Urinary bladder (tissue), 4 donors: ENCODE data around the gene SNRPB2. TPM values are rescaled to one million over a fixed set of nuclear protein-coding genes. Genes with fewer than 3 reads are reported as not detected.

Experiments used
- DNase-seq: peaks from one replicate; pipeline ENCODE4 v3.0.0-alpha.2; 2015; ENCODE audit errors: extremely low spot score
- H3K27ac ChIP-seq: one replicate; pipeline ENCODE4 v1.5.1; 2013; ENCODE audit warnings: low read depth, mild to moderate bottlenecking, moderate library complexity
- H3K36me3 ChIP-seq: one replicate; pipeline ENCODE4 v1.6.1; 2013; ENCODE audit warnings: mild to moderate bottlenecking, moderate library complexity; ENCODE audit not compliant: insufficient read depth
- H3K4me1 ChIP-seq: one replicate; pipeline ENCODE4 v1.6.1; 2013; ENCODE audit warnings: mild to moderate bottlenecking, moderate library complexity; ENCODE audit not compliant: insufficient read depth
- H3K4me3 ChIP-seq: one replicate; pipeline ENCODE4 v1.5.1; 2013; ENCODE audit warnings: low read depth, low read length
- WGBS: extraction: QIAGEN DNeasy Blood & Tissue Kit; methylation state at CpG from one replicate; pipeline ENCODE4 v1.1.7; 2013; 5-methylcytosine and 5-hydroxymethylcytosine counted together
- polyA plus RNA-seq: library from polyadenylated mRNA; stranded (reverse); fragments of 200-250 nt; gene quantifications from one replicate; pipeline ENCODE4 v1.2.3, GENCODE V29; 2013
- total RNA-seq: library from RNA; depleted of rRNA; stranded (reverse); fragments of >200 nt; gene quantifications from one replicate; pipeline ENCODE4 v1.2.3, GENCODE V29; 2014
- donor health status: healthy with polysubstance abuse.
- donor health status: healthy.

The SNRPB2 gene
- total RNA-seq = 68.3 TPM
- 59.8 TPM for polyA plus RNA-seq

DNA sequence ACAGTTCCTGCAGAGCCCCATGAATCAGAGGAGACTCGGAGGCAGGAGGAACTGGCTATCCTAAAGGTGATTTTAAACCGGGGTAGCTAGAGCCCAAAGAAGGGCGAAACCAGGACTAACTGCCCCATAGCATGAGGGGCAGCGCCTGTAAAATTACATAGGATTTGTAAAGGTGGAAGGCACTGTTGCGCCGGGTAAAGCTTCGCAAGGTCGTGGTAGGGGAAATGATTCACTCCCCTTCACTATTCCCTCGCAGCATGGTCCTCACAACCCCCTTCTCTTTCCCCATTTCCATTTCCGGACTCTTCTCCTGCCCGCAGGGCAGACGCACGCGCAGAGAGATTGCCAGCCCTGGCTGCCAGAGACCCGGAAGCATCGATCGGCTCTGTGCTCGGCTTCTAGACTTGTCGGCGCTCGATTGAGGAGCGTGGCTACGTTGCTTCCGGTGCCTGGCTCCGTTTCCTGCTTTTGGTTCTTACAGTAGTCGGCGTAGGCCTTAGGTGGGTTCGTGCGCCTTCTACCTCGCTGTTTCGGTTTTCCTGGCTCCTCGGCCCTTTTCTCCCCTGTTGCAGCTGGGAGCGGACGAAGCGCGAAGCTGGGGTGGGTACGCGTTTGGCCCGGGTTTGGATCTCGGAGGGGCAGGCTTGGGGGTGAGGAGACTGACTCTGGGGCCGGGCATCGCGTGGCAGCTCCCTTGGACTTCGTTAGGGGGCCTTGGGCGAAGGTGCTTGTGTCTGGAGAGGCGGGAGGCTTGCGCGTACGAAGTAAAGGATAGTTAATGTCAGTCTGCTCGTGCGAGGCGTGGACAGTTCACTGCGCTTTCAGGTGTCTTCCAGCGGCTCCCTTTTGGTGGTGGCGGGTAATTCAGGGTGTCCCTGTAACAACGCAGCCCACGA is at the start of gene SNRPB2:
TSS of gene SNRPB2 (plus strand) at position 462 of the 896 bp plus-strand sequence. CDS start 1,677 bp downstream, outside the sequence.
- H3K4me1 ChIP-seq = no peaks in the 10 kb centered on the region
- no peaks in the 10 kb centered on the region for H3K36me3 ChIP-seq
- WGBS = 4% methylated on average over 57 of the region's 57 CpGs
- H3K4me3 ChIP-seq = peak within 1 kb of the TSS; percentile 92
- DNase-seq = peak; percentile 92
- peak within 1 kb of the TSS; percentile 55 for H3K27ac ChIP-seq

DNA sequence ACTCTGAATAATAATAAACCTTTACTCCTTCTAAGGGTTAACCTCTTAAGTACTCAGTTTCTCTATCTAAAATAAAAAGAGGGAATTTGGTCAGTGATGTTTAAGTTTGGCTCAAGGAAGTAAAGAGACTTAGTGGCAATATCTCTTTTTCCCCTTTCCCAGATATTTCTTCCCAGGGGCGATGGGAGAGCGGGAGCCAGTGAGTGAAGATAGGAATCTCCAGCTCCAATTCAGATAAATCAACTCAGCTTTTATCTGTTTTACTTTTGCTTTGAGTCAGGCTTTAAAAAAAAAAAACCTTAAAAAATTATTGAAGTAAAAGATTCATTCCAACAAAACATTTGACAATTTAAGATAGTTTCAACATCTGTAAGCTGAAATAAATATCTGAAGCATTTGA is 45.4 kb upstream of the SNRPB2 start:
- WGBS = 62% methylated on average over 2 of the region's 2 CpGs
- Histone ChIP-seq H3K36me3 (no peaks in the 10 kb centered on the region), H3K27ac (no peak overlapping the region), H3K4me3 (no peak overlapping the region), H3K4me1 (no peaks in the 10 kb centered on the region)
- no peak for DNase-seq

DNA sequence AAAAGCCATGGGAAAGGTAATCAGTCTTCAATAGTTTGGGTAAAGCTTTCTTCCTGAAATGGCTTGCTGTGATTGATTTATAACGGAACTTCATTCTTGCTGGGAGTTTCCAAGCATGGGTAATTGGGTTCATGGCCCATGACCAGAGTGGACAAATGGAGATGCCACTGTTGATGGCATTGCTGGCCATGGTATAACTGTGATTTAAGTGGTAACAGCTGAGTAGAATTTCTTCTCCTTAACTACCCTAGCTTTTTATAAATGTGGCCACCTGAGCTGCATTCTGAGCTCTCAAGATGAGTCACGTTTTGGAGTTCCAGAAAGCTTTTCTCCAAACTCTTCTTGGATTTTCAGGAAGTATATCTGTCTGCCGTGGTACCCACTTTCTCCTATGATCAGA is 39.9 kb upstream of the SNRPB2 start:
- no peak for DNase-seq
- Histone ChIP-seq H3K36me3 (no peaks in the 10 kb centered on the region), H3K27ac (no peak overlapping the region), H3K4me3 (no peak overlapping the region), H3K4me1 (no peaks in the 10 kb centered on the region)
- 58% methylated on average over 3 of the region's 3 CpGs for WGBS

DNA sequence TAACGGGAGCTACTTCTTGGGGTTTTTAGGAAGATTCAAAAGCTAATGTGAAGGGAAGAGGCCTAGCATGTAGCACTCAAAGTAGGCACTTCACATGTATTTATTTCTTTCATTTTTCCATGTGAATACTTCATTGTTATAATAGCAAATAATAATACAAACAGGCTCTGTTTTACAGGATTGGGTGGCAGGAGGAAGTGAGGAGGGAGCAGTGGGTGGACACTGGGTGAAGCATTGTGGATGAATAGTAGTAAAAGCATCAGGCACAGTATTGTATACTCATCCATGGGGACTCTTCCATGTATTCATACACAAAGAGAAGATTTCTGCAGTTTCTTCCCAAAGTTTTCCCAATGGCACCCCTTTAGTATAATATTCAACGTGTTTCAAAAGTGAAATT is 38.4 kb upstream of the SNRPB2 start:
- Histone ChIP-seq H3K4me3 (no peak overlapping the region), H3K27ac (no peak overlapping the region), H3K36me3 (no peaks in the 10 kb centered on the region), H3K4me1 (no peaks in the 10 kb centered on the region)
- no peak for DNase-seq
- WGBS = 81% methylated on average over 2 of the region's 2 CpGs

DNA sequence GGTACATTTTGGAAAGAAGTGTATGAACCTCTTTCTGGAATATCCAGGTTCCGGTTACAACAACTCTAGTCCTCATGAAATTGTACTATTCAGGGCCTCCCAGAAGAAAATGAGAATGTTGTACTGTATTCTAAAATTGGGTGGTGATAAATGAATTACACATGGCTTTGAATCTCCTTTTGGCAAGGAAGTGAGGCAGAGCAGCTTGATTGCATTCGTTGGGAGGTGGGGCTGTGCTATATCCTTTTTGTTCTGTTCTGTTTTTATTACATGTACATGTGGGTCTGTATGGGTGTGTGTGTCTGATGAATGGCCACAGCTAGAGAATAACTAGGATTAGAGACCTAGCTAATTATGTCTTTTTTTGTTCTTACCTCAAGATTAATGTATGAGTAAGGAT is 37.8 kb upstream of the SNRPB2 start:
- Histone ChIP-seq H3K27ac (no peak overlapping the region), H3K4me1 (no peaks in the 10 kb centered on the region), H3K36me3 (no peaks in the 10 kb centered on the region), H3K4me3 (no peak overlapping the region)
- WGBS = 36% methylated on average over 2 of the region's 2 CpGs
- DNase-seq = no peak

- DNase-seq = no peak
- Histone ChIP-seq H3K4me3 (no peak overlapping the region), H3K36me3 (no peaks in the 10 kb centered on the region), H3K4me1 (no peaks in the 10 kb centered on the region), H3K27ac (no peak overlapping the region)
Measured at GRCh38 chr20:16692442-16692841, 37.4 kb upstream of the SNRPB2 start.

DNA sequence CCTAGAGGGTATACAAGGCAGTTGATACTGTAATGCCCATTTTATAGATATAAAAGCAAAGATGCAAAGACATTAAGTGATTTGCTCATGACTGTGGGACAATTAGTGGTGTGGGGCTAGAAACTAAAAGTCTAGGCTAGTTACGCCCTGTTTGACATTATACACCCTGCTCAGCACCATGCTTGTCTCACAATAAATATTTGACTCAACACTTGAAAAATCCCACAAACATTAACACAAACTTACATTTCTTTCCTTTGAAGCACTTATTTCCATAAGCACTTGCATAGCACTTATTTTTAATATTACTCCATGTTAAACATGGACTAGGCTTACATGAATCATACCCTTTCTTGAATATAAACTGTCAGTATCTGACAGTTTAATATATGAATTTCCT is 36.5 kb upstream of the SNRPB2 start:
- H3K4me3 ChIP-seq = no peak overlapping the region
- DNase-seq = no peak
- 90% methylated on average over 1 of the region's 1 CpG for WGBS
- no peaks in the 10 kb centered on the region for H3K36me3 ChIP-seq
- H3K27ac ChIP-seq = no peak overlapping the region
- H3K4me1 ChIP-seq = no peaks in the 10 kb centered on the region

DNA sequence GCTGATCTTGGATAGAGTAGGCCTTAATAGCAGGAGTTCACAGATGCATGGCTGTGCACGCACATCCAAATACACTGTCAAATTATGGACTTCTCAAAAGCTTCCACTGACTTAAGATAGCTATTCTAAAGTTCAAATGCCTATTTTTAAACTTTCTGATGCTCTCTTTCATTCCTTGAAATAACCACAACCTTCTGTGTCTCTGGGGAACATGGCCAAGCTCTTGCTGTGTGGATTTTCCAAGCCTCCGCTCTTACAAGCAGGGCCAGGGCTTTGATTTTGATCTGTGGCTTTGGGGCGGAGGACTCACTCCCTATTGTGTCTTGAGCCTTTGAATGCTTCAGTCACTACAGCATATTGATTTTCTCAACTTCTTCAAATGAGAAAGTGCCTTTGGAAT is 35.7 kb upstream of the SNRPB2 start:
- DNase-seq = no peak
- Histone ChIP-seq H3K36me3 (no peaks in the 10 kb centered on the region), H3K4me1 (no peaks in the 10 kb centered on the region), H3K27ac (no peak overlapping the region), H3K4me3 (no peak overlapping the region)
- WGBS = 73% methylated on average over 3 of the region's 3 CpGs

DNA sequence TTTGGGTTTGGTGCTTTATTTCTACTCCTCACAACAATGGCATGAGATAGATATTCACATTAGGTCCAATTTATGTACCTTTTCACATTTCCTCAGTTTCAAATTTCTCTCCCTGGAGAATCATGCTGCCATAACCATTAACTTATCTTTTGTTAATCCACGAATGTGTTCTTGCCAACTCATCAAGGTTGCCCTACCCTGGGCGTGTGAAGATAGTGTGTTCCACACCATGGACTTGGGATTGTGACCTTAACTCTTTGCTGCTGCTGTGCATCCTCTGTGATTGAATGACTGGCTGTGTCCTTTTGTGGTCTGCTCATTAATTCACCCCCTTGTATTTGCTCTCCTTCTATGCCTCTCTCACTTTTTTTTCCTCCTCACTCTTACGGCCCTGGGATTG is 34.2 kb upstream of the SNRPB2 start:
- no peak overlapping the region for H3K4me3 ChIP-seq
- no peak overlapping the region for H3K27ac ChIP-seq
- no peak for DNase-seq
- H3K4me1 ChIP-seq = no peaks in the 10 kb centered on the region
- no peaks in the 10 kb centered on the region for H3K36me3 ChIP-seq
- WGBS = 76% methylated on average over 3 of the region's 3 CpGs

- 60% methylated on average over 4 of the region's 4 CpGs for WGBS
- Histone ChIP-seq H3K4me1 (no peaks in the 10 kb centered on the region), H3K4me3 (no peak overlapping the region), H3K36me3 (no peaks in the 10 kb centered on the region), H3K27ac (no peak overlapping the region)
- DNase-seq = no peak
Measured at GRCh38 chr20:16699293-16699692, 30.5 kb upstream of the SNRPB2 start.

DNA sequence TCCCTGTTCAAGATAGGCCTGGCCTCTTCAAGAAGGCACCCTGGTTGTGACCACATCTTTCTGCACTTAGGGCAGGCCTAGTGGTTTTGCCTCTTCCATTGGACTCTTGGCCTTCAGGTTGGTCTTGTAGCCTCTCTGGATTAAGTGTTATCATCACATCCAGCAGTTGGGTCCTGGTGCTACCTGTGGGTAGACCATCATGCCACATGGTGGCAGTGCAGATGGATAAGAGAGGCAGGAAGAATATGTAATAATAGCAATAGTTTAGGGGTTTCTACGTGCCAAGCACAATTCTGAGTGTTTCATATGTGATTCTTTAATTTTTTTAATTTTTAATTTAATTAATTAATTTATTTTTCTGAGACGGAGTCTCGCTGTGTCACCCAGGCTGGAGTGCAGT is 28.5 kb upstream of the SNRPB2 start:
- 51% methylated on average over 3 of the region's 3 CpGs for WGBS
- DNase-seq = no peak
- Histone ChIP-seq H3K27ac (no peak overlapping the region), H3K4me3 (no peak overlapping the region), H3K36me3 (no peaks in the 10 kb centered on the region), H3K4me1 (no peaks in the 10 kb centered on the region)

DNA sequence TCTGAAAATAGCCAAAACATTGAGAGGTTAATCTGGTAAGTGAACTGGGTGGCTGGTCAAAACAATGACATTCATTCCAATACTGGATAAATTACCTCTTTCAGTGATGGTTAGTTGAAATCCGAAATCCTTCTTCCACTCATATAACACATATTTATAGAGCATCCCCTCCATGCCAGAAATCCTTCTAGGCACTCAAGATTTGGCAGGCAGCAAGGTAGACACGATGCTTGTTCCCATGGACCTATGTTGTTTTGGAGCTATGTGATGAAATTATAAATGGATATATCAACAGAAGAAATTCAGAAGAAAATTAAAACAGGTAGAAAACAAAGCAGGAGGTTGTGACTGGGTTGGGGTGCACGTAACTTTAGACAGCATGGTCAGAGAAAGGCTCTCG is 26.3 kb upstream of the SNRPB2 start:
- H3K4me3 ChIP-seq = no peak overlapping the region
- WGBS = 82% methylated on average over 4 of the region's 4 CpGs
- no peaks in the 10 kb centered on the region for H3K4me1 ChIP-seq
- no peak overlapping the region for H3K27ac ChIP-seq
- no peak for DNase-seq
- H3K36me3 ChIP-seq = no peaks in the 10 kb centered on the region

DNA sequence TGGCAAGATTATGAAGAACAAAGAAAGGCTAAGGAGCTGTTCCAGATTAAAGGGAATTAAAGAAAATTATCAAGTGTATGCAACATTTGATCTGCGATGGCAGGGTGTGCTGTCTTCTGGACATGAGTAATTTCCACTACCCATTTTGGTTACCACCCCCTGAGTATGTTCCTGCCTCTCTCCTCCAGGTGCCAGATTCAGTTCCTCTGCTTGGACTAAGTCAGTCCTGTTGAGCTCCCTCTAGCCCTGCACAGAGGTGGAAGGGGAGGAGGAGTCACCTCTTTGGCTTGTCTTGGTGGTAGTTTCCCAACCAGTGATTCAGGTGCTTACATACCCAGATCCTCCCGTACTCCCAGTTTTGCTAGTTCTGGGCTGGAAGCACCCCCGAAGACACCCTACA is 22.2 kb upstream of the SNRPB2 start:
- WGBS = 91% methylated on average over 3 of the region's 3 CpGs
- Histone ChIP-seq H3K27ac (no peak overlapping the region), H3K4me1 (no peaks in the 10 kb centered on the region), H3K36me3 (no peaks in the 10 kb centered on the region), H3K4me3 (no peak overlapping the region)
- DNase-seq = no peak

- H3K36me3 ChIP-seq = no peaks in the 10 kb centered on the region
- H3K4me1 ChIP-seq = no peaks in the 10 kb centered on the region
- DNase-seq = no peak
- H3K27ac ChIP-seq = no peak overlapping the region
- H3K4me3 ChIP-seq = no peak overlapping the region
Measured at GRCh38 chr20:16708602-16709001, 21.2 kb upstream of the SNRPB2 start.

DNA sequence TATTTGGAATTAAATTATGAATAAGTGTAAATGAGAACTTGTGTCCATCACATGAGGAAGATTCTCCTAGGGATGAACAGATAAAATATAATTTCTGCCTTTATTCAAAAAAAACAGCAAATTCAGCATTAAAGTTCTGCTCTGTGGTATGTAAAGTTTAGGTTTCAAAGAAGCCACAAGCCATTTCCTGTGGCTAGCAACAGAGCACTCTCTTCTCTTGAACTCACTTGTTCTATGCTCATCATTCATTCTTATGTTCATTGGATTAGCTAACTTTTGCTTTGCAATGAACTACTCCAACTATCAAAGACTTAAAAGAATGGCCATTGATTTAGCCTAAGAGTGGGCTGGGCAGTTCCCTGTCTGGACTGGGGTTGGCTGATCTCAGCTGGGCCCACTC is 20.8 kb upstream of the SNRPB2 start:
- Histone ChIP-seq H3K4me3 (no peak overlapping the region), H3K4me1 (no peaks in the 10 kb centered on the region), H3K27ac (no peak overlapping the region), H3K36me3 (no peaks in the 10 kb centered on the region)
- DNase-seq = no peak
